HCT116 (cell line): Measurements from ENCODE around the gene TTLL7.

Experiments used
- CTCF ChIP-seq, 3 experiments: fragments of 200-600 bp in 1 of 3; sonication (generic) in 1 of 3; IDR thresholded peaks in 2 of 3; conservative IDR thresholded peaks in 1 of 3; 2 replicates each; pipeline ENCODE4 v1.5.1; 2012 to 2017; ENCODE audit warnings: low read depth in 2 of 3, low read length in 2 of 3, antibody characterized with exemption in 1 of 3, borderline replicate concordance in 1 of 3, control low read depth in 1 of 3, mild to moderate bottlenecking in 1 of 3, mixed read lengths in 1 of 3, mixed run types in 1 of 3, moderate library complexity in 1 of 3; ENCODE audit not compliant: insufficient read depth in 1 of 3
- EZH2 ChIP-seq: fragments of 200-600 bp; sonication (generic); IDR thresholded peaks from 2 replicates; pipeline ENCODE4 v1.6.1; 2017; ENCODE audit warnings: antibody characterized with exemption, mixed run types
- POLR2AphosphoS5 ChIP-seq: IDR thresholded peaks from 2 replicates; pipeline ENCODE4 v1.6.1; 2011; ENCODE audit warnings: mild to moderate bottlenecking, low read depth, low read length, moderate library complexity
- SIN3A ChIP-seq: IDR thresholded peaks from 2 replicates; pipeline ENCODE4 v1.6.1; 2012; ENCODE audit warnings: low read depth

GRCh38 chr1:83819436-83819835 is 179.5 kb downstream of the TTLL7 start:
- TF ChIP-seq CTCF (IDR thresholded peaks at IDR 0.05 in 2 of 3, conservative IDR thresholded peaks at IDR 0.05 in 1 of 3; ENCODE audit: borderline replicate concordance in 1 of 3, insufficient read depth in 1 of 3, low read depth in 2 of 3, low read length in 2 of 3) = no peak
- no peak for TF ChIP-seq SIN3A
- no peak for TF ChIP-seq EZH2
- TF ChIP-seq POLR2AphosphoS5 = no peak
